ENCODE measurements around the gene SLC12A7. TPM values are rescaled to one million over a fixed set of nuclear protein-coding genes. Genes with fewer than 3 reads are reported as not detected.
"Not testable (repeated sequence)": the region's sequence is repeated elsewhere in the genome, so short reads cannot be mapped to it uniquely, and the experiment has no call there.

Gene SLC12A7
- 127 TPM for total RNA-seq
- long read RNA-seq, full-length matches to known transcripts, result 4 of 132 reads
- long read RNA-seq, partial matches to known transcripts, result 37 of 132 reads
- long read RNA-seq, other reads (novel, unspliced or antisense), result 91 of 132 reads

GRCh38 chr5:1111727-1112289 is at the start of gene SLC12A7:
Gene SLC12A7 (minus strand): TSS chr5:1112063. CDS start chr5:1111991, 72 bp downstream.
- no peak for DNase-seq (ENCODE audit: low spot score)
- intact Hi-C loops (cut with DNase I), result no loop called here

GRCh38 chr5:1161108-1161832 is 49.4 kb upstream of the SLC12A7 start:
- DNase-seq (ENCODE audit: low spot score), result no peak
- intact Hi-C loops (cut with DNase I), result no loop called here

- intact Hi-C loops (cut with DNase I), result no loop called here
- DNase-seq (ENCODE audit: low spot score), result no peak
Measured at GRCh38 chr5:1159774-1160406, 48.0 kb upstream of the SLC12A7 start.

- DNase-seq (ENCODE audit: low spot score), result no peak
- intact Hi-C loops (cut with DNase I), result no loop called here
Measured at GRCh38 chr5:1159341-1159675, 47.4 kb upstream of the SLC12A7 start.

- intact Hi-C loops (cut with DNase I), result no loop called here
- DNase-seq (ENCODE audit: low spot score), result no peak
Measured at GRCh38 chr5:1158647-1159340, 46.9 kb upstream of the SLC12A7 start.

GRCh38 chr5:1157461-1157986 is 45.7 kb upstream of the SLC12A7 start:
- intact Hi-C loops (cut with DNase I); DNase-seq (ENCODE audit: low spot score): not testable (repeated sequence)

GRCh38 chr5:1156754-1157460 is 45.0 kb upstream of the SLC12A7 start:
- DNase-seq (ENCODE audit: low spot score), result no peak
- intact Hi-C loops (cut with DNase I), result no loop called here

- intact Hi-C loops (cut with DNase I), result no loop called here
- no peak for DNase-seq (ENCODE audit: low spot score)
Measured at GRCh38 chr5:1156033-1156753, 44.3 kb upstream of the SLC12A7 start.

GRCh38 chr5:1155191-1156032 is 43.5 kb upstream of the SLC12A7 start:
- intact Hi-C loops (cut with DNase I), result no loop called here
- DNase-seq (ENCODE audit: low spot score), result no peak

GRCh38 chr5:1153428-1153827 is 41.6 kb upstream of the SLC12A7 start:
- intact Hi-C loops (cut with DNase I), result no loop called here
- DNase-seq (ENCODE audit: low spot score), result no peak

GRCh38 chr5:1152771-1153282 is 41.0 kb upstream of the SLC12A7 start:
- DNase-seq (ENCODE audit: low spot score), result no peak
- intact Hi-C loops (cut with DNase I), result no loop called here

GRCh38 chr5:1152156-1152555 is 40.3 kb upstream of the SLC12A7 start:
- intact Hi-C loops (cut with DNase I), result no loop called here

GRCh38 chr5:1151316-1151715 is 39.5 kb upstream of the SLC12A7 start:
- intact Hi-C loops (cut with DNase I), result no loop called here
- DNase-seq (ENCODE audit: low spot score), result no peak

More at GRCh38 chr5:1152156-1152555, 40.3 kb upstream of the SLC12A7 start:
- no peak for DNase-seq (ENCODE audit: low spot score)

GRCh38 chr5:1150866-1151265 is 39.0 kb upstream of the SLC12A7 start:
- intact Hi-C loops (cut with DNase I), result no loop called here
- DNase-seq (ENCODE audit: low spot score), result no peak

GRCh38 chr5:1144638-1145396 is 33.0 kb upstream of the SLC12A7 start:
- no peak for DNase-seq (ENCODE audit: low spot score)
- intact Hi-C loops (cut with DNase I), result no loop called here

- no peak for DNase-seq (ENCODE audit: low spot score)
- intact Hi-C loops (cut with DNase I), result no loop called here
Measured at GRCh38 chr5:1144089-1144488, 32.2 kb upstream of the SLC12A7 start.

GRCh38 chr5:1143670-1143951 is 31.7 kb upstream of the SLC12A7 start:
- DNase-seq (ENCODE audit: low spot score), result no peak
- intact Hi-C loops (cut with DNase I), result no loop called here
